SU-DHL-6 (cell line): ENCODE data around the gene COL1A1.

Source experiments
- H2AFZ ChIP-seq: fragments of 200-600 bp; sonication (generic); 2 replicates; pipeline ENCODE4 v1.6.1; 2014; ENCODE audit warnings: low read depth, mild to moderate bottlenecking, moderate library complexity, mixed read lengths, antibody characterized with exemption, low read length; ENCODE audit not compliant: severe bottlenecking
- H3F3A ChIP-seq: fragments of 200-600 bp; shearing (Covaris generic); 2 replicates; pipeline ENCODE4 v1.6.0; 2016; ENCODE audit warnings: antibody characterized with exemption, mild to moderate bottlenecking; ENCODE audit not compliant: insufficient read depth
- H3K27ac ChIP-seq: fragments of 200-600 bp; sonication (generic); 2 replicates; pipeline ENCODE4 v1.5.1; 2016; ENCODE audit warnings: low read depth, mild to moderate bottlenecking, low read length, moderate library complexity, mixed read lengths
- H3K27me3 ChIP-seq: fragments of 200-600 bp; sonication (generic), shearing (Covaris generic); 2 replicates; pipeline ENCODE4 v1.6.0; 2014; ENCODE audit warnings: mild to moderate bottlenecking, low read length
- H3K36me3 ChIP-seq: fragments of 200-600 bp; sonication (generic); 2 replicates; pipeline ENCODE4 v1.6.1; 2014; ENCODE audit warnings: mild to moderate bottlenecking, low read length, mixed read lengths
- H3K4me2 ChIP-seq: fragments of 300-600, 200-600 bp; shearing (Covaris generic), sonication (generic); 2 replicates; pipeline ENCODE4 v1.6.0; 2014; ENCODE audit warnings: low read length, low read depth, mild to moderate bottlenecking; ENCODE audit not compliant: poor library complexity, severe bottlenecking
- H3K4me3 ChIP-seq: fragments of 200-600 bp; sonication (generic); 2 replicates; pipeline ENCODE4 v1.5.1; 2014; ENCODE audit warnings: antibody characterized with exemption, low read length, mild to moderate bottlenecking, mixed read lengths; ENCODE audit not compliant: insufficient read depth, poor library complexity, severe bottlenecking
- H3K79me2 ChIP-seq: fragments of 200-600 bp; sonication (generic); 2 replicates; pipeline ENCODE4 v1.6.1; 2014; ENCODE audit warnings: mild to moderate bottlenecking, low read length, moderate library complexity; ENCODE audit not compliant: insufficient read depth
- H3K9ac ChIP-seq: fragments of 200-600 bp; sonication (generic); 2 replicates; pipeline ENCODE4 v1.7.0; 2014; ENCODE audit warnings: mild to moderate bottlenecking, low read length
- H3K9me2 ChIP-seq: fragments of 200-600 bp; sonication (generic); replicated peaks from 2 replicates; pipeline ENCODE4 v1.6.1; 2014; ENCODE audit warnings: low read length; ENCODE audit not compliant: insufficient read depth
- H3K9me3 ChIP-seq: fragments of 200-600 bp; sonication (generic); 2 replicates; pipeline ENCODE4 v1.6.1; 2014; ENCODE audit warnings: low read length, mixed read lengths; ENCODE audit not compliant: insufficient read depth
- H4K20me1 ChIP-seq: fragments of 200-600 bp; sonication (generic); 2 replicates; pipeline ENCODE4 v1.6.1; 2014; ENCODE audit warnings: low read depth, mild to moderate bottlenecking, antibody characterized with exemption, low read length, moderate library complexity, mixed read lengths
- EZH2phosphoT487 ChIP-seq: fragments of 200-600 bp; sonication (generic), shearing (Covaris generic); conservative IDR thresholded peaks from 2 replicates; pipeline ENCODE4 v1.6.1; 2018; ENCODE audit warnings: mild to moderate bottlenecking, antibody characterized with exemption, low read length, moderate library complexity, mixed read lengths
- TF ChIP-seq, protein P1 (sequence below): fragments of 200-600 bp; sonication (generic); IDR thresholded peaks from one replicate; pipeline ENCODE4 v1.5.1; 2017; ENCODE audit warnings: antibody characterized with exemption, mild to moderate bottlenecking, low read length, moderate library complexity; ENCODE audit not compliant: insufficient read depth, poor library complexity, severe bottlenecking

COL1A1 gene

DNA sequence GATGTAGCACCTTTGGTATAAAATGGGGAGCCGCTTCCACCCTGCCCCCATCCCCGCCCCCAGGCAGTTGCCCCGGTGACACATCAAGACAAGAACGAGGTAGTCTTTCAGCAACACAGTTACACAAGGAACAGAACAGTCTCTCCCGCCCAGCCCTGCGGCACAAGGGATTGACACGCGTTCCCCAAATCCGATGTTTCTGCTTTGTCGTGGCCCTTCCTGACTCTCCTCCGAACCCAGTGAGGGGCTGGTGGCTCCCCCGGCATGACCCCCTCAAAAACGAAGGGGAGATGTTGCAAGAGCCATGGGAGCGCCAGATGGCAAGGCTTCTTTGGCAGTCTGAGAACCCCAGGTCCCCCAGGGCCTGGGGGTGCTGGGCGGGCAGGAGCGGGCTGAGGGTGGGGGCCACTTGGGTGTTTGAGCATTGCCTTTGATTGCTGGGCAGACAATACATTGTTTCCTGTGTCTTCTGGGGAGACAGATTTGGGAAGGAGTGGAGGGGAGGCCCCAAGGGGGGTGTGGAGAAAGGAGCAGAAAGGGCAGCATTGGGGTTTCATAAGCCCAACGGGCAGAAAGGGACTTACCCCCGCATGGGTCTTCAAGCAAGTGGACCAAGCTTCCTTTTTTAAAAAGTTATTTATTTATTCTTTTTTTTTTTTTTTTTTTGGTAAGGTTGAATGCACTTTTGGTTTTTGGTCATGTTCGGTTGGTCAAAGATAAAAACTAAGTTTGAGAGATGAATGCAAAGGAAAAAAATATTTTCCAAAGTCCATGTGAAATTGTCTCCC is 16.6 kb downstream of the COL1A1 start:
- no peaks in the 10 kb centered on the region for H3K79me2 ChIP-seq
- no peak overlapping the region for H3K4me2 ChIP-seq
- no peaks in the 10 kb centered on the region for H4K20me1 ChIP-seq
- no peak overlapping the region for H2AFZ ChIP-seq
- no peaks in the 10 kb centered on the region for H3K27me3 ChIP-seq
- TF ChIP-seq EZH2phosphoT487: no peak
- TF ChIP-seq, protein P1, sequence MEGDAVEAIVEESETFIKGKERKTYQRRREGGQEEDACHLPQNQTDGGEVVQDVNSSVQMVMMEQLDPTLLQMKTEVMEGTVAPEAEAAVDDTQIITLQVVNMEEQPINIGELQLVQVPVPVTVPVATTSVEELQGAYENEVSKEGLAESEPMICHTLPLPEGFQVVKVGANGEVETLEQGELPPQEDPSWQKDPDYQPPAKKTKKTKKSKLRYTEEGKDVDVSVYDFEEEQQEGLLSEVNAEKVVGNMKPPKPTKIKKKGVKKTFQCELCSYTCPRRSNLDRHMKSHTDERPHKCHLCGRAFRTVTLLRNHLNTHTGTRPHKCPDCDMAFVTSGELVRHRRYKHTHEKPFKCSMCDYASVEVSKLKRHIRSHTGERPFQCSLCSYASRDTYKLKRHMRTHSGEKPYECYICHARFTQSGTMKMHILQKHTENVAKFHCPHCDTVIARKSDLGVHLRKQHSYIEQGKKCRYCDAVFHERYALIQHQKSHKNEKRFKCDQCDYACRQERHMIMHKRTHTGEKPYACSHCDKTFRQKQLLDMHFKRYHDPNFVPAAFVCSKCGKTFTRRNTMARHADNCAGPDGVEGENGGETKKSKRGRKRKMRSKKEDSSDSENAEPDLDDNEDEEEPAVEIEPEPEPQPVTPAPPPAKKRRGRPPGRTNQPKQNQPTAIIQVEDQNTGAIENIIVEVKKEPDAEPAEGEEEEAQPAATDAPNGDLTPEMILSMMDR: no peak
- no peak overlapping the region for H3K9ac ChIP-seq
- no peaks in the 10 kb centered on the region for H3K9me3 ChIP-seq
- H3K4me3 ChIP-seq: no peak overlapping the region
- no peaks in the 10 kb centered on the region for H3K36me3 ChIP-seq
- no peaks in the 10 kb centered on the region for H3F3A ChIP-seq
- no peaks in the 10 kb centered on the region for H3K9me2 ChIP-seq
- H3K27ac ChIP-seq: no peak overlapping the region

GRCh38 chr17:50184064-50184463 is 17.4 kb downstream of the COL1A1 start:
- no peaks in the 10 kb centered on the region for H3F3A ChIP-seq
- H3K9ac ChIP-seq: no peak overlapping the region
- no peak overlapping the region for H3K27ac ChIP-seq
- no peaks in the 10 kb centered on the region for H3K79me2 ChIP-seq
- H3K9me3 ChIP-seq: no peaks in the 10 kb centered on the region
- H3K4me3 ChIP-seq: no peak overlapping the region
- no peaks in the 10 kb centered on the region for H4K20me1 ChIP-seq
- H3K4me2 ChIP-seq: no peak overlapping the region
- no peaks in the 10 kb centered on the region for H3K9me2 ChIP-seq
- no peaks in the 10 kb centered on the region for H3K36me3 ChIP-seq
- no peak for TF ChIP-seq EZH2phosphoT487
- TF ChIP-seq, protein P1: no peak
- no peak overlapping the region for H2AFZ ChIP-seq
- no peaks in the 10 kb centered on the region for H3K27me3 ChIP-seq

DNA sequence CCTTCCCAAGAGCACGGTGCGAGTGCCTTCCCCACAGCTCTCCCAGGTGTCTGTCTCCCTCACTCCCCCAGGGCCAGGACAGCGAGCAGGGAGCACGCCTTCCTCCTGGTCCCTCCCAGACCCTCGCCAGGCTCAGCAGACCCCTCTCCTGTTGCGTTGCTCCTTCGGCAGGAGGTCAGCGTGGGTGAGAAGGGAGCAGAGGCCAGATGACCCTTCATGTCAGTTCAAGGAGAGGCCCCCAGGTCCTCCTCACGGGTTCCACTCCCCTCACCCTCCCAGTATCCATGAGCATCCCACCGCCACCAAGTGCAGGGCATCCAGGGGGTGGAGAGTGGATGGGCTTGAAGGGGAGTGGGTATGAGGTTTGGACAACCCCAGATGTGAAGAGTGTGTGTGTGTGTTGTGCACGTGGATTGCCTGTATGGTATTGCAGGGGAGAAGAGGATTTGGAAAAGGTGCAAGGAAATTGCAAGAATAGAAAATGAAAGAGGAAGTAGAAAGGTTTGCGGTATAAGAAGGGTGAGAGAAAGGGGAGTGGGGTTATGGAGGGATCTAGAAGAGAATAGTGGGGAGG is 17.9 kb downstream of the COL1A1 start:
- no peaks in the 10 kb centered on the region for H3K36me3 ChIP-seq
- H3K27ac ChIP-seq: no peak overlapping the region
- H3F3A ChIP-seq: no peaks in the 10 kb centered on the region
- no peaks in the 10 kb centered on the region for H4K20me1 ChIP-seq
- TF ChIP-seq EZH2phosphoT487: no peak
- TF ChIP-seq, protein P1: no peak
- H3K27me3 ChIP-seq: no peaks in the 10 kb centered on the region
- H2AFZ ChIP-seq: no peak overlapping the region
- no peaks in the 10 kb centered on the region for H3K79me2 ChIP-seq
- H3K9ac ChIP-seq: no peak overlapping the region
- no peaks in the 10 kb centered on the region for H3K9me2 ChIP-seq
- no peak overlapping the region for H3K4me2 ChIP-seq
- no peaks in the 10 kb centered on the region for H3K9me3 ChIP-seq
- H3K4me3 ChIP-seq: no peak overlapping the region
